ENCODE results near the gene FAM107A.

The FAM107A gene

DNA sequence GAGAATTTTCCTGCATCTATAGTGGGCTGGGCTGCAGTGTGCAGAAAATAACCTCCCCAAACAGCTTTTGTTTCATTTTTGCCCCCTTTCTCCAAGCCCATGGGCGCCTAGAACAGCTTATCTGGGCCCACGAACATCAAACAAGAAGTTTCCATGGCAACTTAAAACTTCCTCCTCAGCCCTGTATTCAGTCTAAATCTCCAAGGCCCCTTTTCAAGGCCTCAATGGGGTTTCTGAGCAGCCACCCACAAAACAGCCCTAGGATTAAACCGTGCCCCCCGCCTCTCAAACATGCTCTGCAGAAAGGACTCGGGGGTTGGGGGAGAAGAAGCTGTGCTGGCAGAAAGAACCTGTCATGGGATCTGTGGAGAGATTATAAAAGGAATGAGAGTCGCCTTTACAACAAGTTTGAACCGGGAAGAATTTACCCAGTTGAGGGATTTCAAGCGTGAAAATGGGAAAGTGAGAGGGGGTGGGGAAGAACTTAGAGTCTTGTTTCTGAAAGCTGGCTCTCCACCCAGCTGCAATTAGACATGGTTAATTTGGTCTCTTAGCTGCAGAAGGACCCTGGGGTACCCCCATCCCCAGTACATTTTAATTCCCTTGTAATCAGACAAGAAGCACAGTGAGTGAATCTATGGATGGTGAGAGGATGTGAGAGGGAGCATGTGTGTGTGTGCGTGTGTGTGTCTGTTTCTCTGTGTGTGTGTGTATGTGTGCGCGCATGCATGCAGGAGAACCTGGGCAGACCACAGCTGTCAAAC, 4.3 kb upstream of the FAM107A start:
- TF ChIP-seq, protein P1, sequence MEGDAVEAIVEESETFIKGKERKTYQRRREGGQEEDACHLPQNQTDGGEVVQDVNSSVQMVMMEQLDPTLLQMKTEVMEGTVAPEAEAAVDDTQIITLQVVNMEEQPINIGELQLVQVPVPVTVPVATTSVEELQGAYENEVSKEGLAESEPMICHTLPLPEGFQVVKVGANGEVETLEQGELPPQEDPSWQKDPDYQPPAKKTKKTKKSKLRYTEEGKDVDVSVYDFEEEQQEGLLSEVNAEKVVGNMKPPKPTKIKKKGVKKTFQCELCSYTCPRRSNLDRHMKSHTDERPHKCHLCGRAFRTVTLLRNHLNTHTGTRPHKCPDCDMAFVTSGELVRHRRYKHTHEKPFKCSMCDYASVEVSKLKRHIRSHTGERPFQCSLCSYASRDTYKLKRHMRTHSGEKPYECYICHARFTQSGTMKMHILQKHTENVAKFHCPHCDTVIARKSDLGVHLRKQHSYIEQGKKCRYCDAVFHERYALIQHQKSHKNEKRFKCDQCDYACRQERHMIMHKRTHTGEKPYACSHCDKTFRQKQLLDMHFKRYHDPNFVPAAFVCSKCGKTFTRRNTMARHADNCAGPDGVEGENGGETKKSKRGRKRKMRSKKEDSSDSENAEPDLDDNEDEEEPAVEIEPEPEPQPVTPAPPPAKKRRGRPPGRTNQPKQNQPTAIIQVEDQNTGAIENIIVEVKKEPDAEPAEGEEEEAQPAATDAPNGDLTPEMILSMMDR (IDR thresholded peaks at IDR 0.05; ENCODE audit: low read depth, low read length), result no peak
- DNase-seq (ENCODE audit: extremely low read depth, low read depth), result no peak

DNA sequence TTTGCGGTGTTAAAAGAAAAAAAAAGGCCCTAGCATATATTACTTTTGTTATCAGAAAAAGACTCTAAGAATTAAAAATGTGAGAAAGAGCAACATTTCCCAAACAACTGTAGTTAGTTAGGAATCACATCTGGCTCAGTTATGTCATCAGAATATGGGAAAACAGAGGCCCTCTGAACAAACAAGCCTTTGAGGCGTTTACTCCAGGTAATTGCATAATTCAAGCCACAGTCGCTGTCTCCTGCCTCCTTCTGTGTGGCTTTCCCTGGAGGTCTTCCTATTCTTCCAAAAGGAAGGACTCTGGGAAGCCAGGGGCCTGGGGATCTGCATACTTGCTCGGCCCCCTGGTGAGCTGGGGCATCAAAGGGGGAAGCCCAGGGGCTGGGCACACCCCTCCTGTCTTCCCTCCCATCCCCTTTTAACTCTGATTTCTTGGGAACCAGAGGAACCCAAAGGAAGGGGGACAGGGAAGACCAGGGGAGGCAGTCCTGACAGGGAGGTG, 3.7 kb upstream of the FAM107A start:
- TF ChIP-seq, protein P1 (IDR thresholded peaks at IDR 0.05; ENCODE audit: low read depth, low read length), result no peak
- no peak for DNase-seq (ENCODE audit: extremely low read depth, low read depth)

DNA sequence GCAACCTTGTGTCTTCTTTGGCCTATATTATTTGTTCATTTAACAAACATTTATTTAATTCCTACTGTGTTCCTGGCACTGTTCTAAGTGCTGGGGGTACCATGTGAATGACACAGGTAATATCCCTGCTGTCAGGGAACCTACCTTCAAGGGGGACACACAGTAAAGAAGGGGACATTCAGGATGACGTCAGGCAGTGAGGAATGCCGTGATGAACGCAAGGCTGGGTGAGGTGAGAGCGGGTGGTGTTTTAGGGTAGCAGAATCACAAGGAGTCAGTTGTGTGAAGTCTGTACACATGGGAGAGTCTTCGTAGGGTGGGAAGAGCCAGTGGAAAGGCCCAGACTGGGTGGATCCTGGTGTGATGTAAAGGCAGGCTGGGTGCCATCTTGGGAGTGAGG, 1.7 kb upstream of the FAM107A start:
- no peak for DNase-seq (ENCODE audit: extremely low read depth, low read depth)
- TF ChIP-seq, protein P1 (IDR thresholded peaks at IDR 0.05; ENCODE audit: low read depth, low read length), result no peak

DNA sequence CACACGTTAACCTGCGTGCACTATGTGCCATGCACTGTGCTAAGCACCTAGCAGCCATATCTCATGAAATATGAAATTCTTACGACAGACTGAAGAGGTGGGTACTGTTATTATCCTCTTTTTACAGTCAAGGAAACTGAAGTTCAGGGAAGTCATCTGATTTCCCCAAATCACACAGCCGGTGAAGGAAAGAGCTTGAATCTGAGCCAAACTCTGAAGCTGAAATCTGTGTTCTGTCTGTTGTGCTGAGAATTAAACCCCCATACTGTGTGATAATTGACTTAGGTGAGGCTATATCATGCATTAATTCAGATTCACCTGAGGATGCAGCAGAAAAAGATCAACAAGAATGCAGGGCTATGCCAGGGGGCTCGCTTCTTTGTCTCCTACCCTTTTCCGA, 475 bp downstream of the FAM107A start:
- DNase-seq (ENCODE audit: extremely low read depth, low read depth), result no peak
- TF ChIP-seq, protein P1 (IDR thresholded peaks at IDR 0.05; ENCODE audit: low read depth, low read length), result no peak

- no peak for DNase-seq (ENCODE audit: extremely low read depth, low read depth)
- TF ChIP-seq, protein P1 (IDR thresholded peaks at IDR 0.05; ENCODE audit: low read depth, low read length), result no peak
Observed at GRCh38 chr3:58575971-58576652, 1.1 kb downstream of the FAM107A start.

GRCh38 chr3:58574682-58575081, 2.5 kb downstream of the FAM107A start:
- DNase-seq (ENCODE audit: extremely low read depth, low read depth), result no peak
- TF ChIP-seq, protein P1 (IDR thresholded peaks at IDR 0.05; ENCODE audit: low read depth, low read length), result no peak

DNA sequence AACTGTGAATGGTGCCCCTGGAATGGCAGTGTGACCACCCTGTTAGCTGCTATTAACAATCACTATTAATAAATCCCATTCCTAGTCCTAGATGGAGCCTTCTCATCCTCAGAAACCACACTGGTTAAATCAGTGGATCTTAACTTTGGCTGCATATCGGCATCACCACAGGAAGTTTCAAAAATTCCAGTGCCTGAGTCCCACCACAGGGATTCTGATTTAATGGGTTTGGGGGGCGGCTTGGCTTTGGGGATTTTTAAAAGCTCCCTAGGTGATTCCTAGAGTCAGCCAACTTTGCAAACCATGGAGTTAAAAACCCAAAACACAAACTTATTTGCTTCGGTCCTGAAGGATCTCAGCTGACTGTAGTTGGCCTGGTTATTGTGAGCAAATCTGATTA, 3.1 kb downstream of the FAM107A start:
- TF ChIP-seq, protein P1 (IDR thresholded peaks at IDR 0.05; ENCODE audit: low read depth, low read length), result no peak
- DNase-seq (ENCODE audit: extremely low read depth, low read depth), result no peak
